GM23338 (cell line): ENCODE data around the gene NID1. TPM values are rescaled to one million over a fixed set of nuclear protein-coding genes. Genes with fewer than 3 reads are reported as not detected.

Source experiments
- ATAC-seq: fragments of 200-7000 bp; cut with Tn5 transposase; 3 replicates; pipeline ENCODE4 v1.9.1; 2020
- DNase-seq: peaks from one replicate; pipeline ENCODE4 v3.0.0-alpha.2; 2015; ENCODE audit warnings: low spot score
- H2AFZ ChIP-seq: fragments of 200-600 bp; sonication (generic); 2 replicates; pipeline ENCODE4 v1.8.0; 2016; ENCODE audit warnings: antibody characterized with exemption, mild to moderate bottlenecking, moderate library complexity
- H3F3A ChIP-seq: fragments of 200-600 bp; sonication (generic); replicated peaks from 2 replicates; pipeline ENCODE4 v1.8.0; 2017; ENCODE audit warnings: antibody characterized with exemption, mixed run types, low read depth
- H3K27ac ChIP-seq: fragments of 200-600 bp; sonication (generic); 2 replicates; pipeline ENCODE4 v1.6.1; 2016; ENCODE audit warnings: low read depth
- H3K27me3 ChIP-seq: fragments of 200-600 bp; sonication (generic); 2 replicates; pipeline ENCODE4 v1.8.0; 2016; ENCODE audit warnings: mild to moderate bottlenecking, mixed run types, moderate library complexity; ENCODE audit not compliant: insufficient read depth
- H3K36me3 ChIP-seq: fragments of 200-600 bp; sonication (generic); 2 replicates; pipeline ENCODE4 v1.8.0; 2016; ENCODE audit warnings: mild to moderate bottlenecking; ENCODE audit not compliant: insufficient read depth
- H3K4me1 ChIP-seq: fragments of 200-600 bp; sonication (generic); 2 replicates; pipeline ENCODE4 v1.8.0; 2016; ENCODE audit warnings: mild to moderate bottlenecking, moderate library complexity; ENCODE audit not compliant: insufficient read depth
- H3K4me2 ChIP-seq: fragments of 200-600 bp; sonication (generic); 2 replicates; pipeline ENCODE4 v1.7.1; 2017; ENCODE audit warnings: mixed run types
- H3K4me3 ChIP-seq: fragments of 200-600 bp; sonication (generic); 2 replicates; pipeline ENCODE4 v1.6.1; 2016; ENCODE audit warnings: mixed run types
- H3K79me2 ChIP-seq: fragments of 200-600 bp; sonication (generic); replicated peaks from 2 replicates; pipeline ENCODE4 v1.8.0; 2017; ENCODE audit warnings: mild to moderate bottlenecking; ENCODE audit not compliant: insufficient read depth
- H3K9me2 ChIP-seq: fragments of 200-600 bp; sonication (generic); 2 replicates; pipeline ENCODE4 v1.8.0; 2017; ENCODE audit not compliant: insufficient read depth
- H4K20me1 ChIP-seq: fragments of 200-600 bp; sonication (generic); replicated peaks from 2 replicates; pipeline ENCODE4 v1.8.0; 2017; ENCODE audit warnings: mild to moderate bottlenecking; ENCODE audit not compliant: insufficient read depth
- H3K27ac Mint-ChIP-seq: 2 replicates; pipeline ENCODE4 v1.8.0; 2020; ENCODE audit warnings: inconsistent platforms, mild to moderate bottlenecking, moderate library complexity, mixed read lengths
- H3K27me3 Mint-ChIP-seq: 3 replicates; pipeline ENCODE4 v1.8.0; 2022; ENCODE audit warnings: low read depth, mild to moderate bottlenecking, moderate library complexity, mixed read lengths, inconsistent platforms; ENCODE audit not compliant: insufficient read depth, poor library complexity
- H3K36me3 Mint-ChIP-seq: 3 replicates; pipeline ENCODE4 v1.8.0; 2021; ENCODE audit warnings: low read depth, mild to moderate bottlenecking, inconsistent platforms, moderate library complexity, mixed read lengths
- H3K4me1 Mint-ChIP-seq: 3 replicates; pipeline ENCODE4 v1.8.0; 2020; ENCODE audit warnings: mild to moderate bottlenecking, inconsistent platforms, mixed read lengths
- H3K4me3 Mint-ChIP-seq: 3 replicates; pipeline ENCODE4 v1.8.0; 2021; ENCODE audit warnings: moderate library complexity, mild to moderate bottlenecking, inconsistent platforms, mixed read lengths
- H3K9me3 Mint-ChIP-seq: 3 replicates; pipeline ENCODE4 v1.8.0; 2020; ENCODE audit warnings: moderate library complexity, mild to moderate bottlenecking, inconsistent platforms, mixed read lengths
- CREB1 ChIP-seq: fragments of 250-450 bp; sonication (Bioruptor Pico); IDR thresholded peaks from 2 replicates; pipeline ENCODE4 v1.5.0; 2020; ENCODE audit warnings: low read depth, mild to moderate bottlenecking, moderate library complexity
- EZH2 ChIP-seq: fragments of 200-600 bp; sonication (generic); IDR thresholded peaks from one replicate; pipeline ENCODE4 v1.8.0; 2017; ENCODE audit warnings: antibody characterized with exemption, mild to moderate bottlenecking, low read depth; ENCODE audit not compliant: unreplicated experiment
- EZH2phosphoT487 ChIP-seq: fragments of 200-600 bp; sonication (generic); IDR thresholded peaks from one replicate; pipeline ENCODE4 v1.8.1; 2018; ENCODE audit warnings: antibody characterized with exemption; ENCODE audit not compliant: unreplicated experiment
- JUNB ChIP-seq: IDR thresholded peaks from one replicate; pipeline ENCODE4 v1.6.1; 2016; ENCODE audit warnings: antibody characterized with exemption; ENCODE audit not compliant: unreplicated experiment
- NANOG ChIP-seq: IDR thresholded peaks from 2 replicates; pipeline ENCODE4 v1.6.1; 2016; ENCODE audit warnings: antibody characterized with exemption, borderline replicate concordance
- POLR2AphosphoS5 ChIP-seq: IDR thresholded peaks from 2 replicates; pipeline ENCODE4 v1.6.1; 2016; ENCODE audit warnings: antibody characterized with exemption, low read depth
- STAT1 ChIP-seq: IDR thresholded peaks from one replicate; pipeline ENCODE4 v1.6.1; 2016; ENCODE audit warnings: antibody characterized with exemption; ENCODE audit not compliant: unreplicated experiment
- ZNF114 ChIP-seq: fragments of 250-450 bp; sonication (Bioruptor Pico); IDR thresholded peaks from 2 replicates; pipeline ENCODE4 v1.5.0; 2020; ENCODE audit warnings: mild to moderate bottlenecking, moderate library complexity
- polyA plus RNA-seq: library from polyadenylated mRNA; unstranded; fragments of >200 nt; fragmentation: Nextera tagmentation; extraction: Ambion mirVana; gene quantifications from 2 replicates; pipeline ENCODE4 v1.2.1, GENCODE V29; 2016
- total RNA-seq: library from RNA; depleted of rRNA; stranded (reverse); fragments of >200 nt; shearing (Covaris generic); gene quantifications from 2 replicates; pipeline ENCODE4 v1.2.3, GENCODE V29; 2014
- TF ChIP-seq, protein P1 (sequence below): fragments of 250-450 bp; sonication (Bioruptor Pico); IDR thresholded peaks from 2 replicates; pipeline ENCODE4 v1.5.0; 2020; ENCODE audit warnings: mild to moderate bottlenecking, moderate library complexity
- TF ChIP-seq, protein P2 (sequence below): IDR thresholded peaks from one replicate; pipeline ENCODE4 v1.6.1; 2018; ENCODE audit warnings: antibody characterized with exemption; ENCODE audit not compliant: unreplicated experiment
- TF ChIP-seq, protein P3 (sequence below): IDR thresholded peaks from 2 replicates; pipeline ENCODE4 v1.6.1; 2016; ENCODE audit warnings: antibody characterized with exemption

The NID1 gene
- total and polyA plus RNA-seq, 2 experiments from 2014 or later = 7.1 to 32.5 TPM

DNA sequence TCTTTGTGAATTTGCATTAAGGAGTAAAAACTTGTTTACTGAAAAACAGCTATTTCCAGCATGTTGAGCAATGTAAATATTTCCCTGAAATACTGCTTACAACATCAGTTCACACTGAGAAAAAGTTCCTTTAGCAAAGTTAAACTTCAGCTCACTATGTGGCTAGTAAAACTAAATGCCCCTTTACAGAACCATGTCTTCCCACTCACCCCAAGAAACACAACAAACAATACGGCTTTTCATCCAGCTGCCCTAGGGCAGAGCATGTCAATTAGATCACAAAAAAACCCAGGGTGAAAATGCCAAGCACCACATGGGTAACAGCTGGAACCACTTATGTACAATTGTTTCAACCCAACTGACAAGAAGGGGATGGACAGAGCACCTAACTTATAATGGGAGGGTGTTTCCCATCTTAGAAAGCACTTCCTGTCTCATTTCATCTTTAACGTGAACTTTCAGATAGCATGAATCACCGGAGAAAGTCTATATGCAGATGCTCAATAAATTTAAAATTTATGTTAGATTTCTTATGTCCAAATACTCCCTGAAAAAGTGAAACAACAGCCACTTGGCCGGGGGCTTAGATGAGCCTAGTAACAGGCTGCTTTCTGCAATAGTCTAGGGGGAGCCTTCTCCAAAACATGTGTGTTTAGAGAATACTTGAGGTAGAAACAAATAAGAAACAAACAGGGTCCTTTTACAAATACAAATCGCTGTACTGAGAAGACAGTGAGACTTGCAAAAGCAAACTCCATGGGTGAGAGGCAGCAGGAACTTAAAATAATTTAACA is 6.6 kb downstream of the NID1 start (continued):
- TF ChIP-seq, protein P1, sequence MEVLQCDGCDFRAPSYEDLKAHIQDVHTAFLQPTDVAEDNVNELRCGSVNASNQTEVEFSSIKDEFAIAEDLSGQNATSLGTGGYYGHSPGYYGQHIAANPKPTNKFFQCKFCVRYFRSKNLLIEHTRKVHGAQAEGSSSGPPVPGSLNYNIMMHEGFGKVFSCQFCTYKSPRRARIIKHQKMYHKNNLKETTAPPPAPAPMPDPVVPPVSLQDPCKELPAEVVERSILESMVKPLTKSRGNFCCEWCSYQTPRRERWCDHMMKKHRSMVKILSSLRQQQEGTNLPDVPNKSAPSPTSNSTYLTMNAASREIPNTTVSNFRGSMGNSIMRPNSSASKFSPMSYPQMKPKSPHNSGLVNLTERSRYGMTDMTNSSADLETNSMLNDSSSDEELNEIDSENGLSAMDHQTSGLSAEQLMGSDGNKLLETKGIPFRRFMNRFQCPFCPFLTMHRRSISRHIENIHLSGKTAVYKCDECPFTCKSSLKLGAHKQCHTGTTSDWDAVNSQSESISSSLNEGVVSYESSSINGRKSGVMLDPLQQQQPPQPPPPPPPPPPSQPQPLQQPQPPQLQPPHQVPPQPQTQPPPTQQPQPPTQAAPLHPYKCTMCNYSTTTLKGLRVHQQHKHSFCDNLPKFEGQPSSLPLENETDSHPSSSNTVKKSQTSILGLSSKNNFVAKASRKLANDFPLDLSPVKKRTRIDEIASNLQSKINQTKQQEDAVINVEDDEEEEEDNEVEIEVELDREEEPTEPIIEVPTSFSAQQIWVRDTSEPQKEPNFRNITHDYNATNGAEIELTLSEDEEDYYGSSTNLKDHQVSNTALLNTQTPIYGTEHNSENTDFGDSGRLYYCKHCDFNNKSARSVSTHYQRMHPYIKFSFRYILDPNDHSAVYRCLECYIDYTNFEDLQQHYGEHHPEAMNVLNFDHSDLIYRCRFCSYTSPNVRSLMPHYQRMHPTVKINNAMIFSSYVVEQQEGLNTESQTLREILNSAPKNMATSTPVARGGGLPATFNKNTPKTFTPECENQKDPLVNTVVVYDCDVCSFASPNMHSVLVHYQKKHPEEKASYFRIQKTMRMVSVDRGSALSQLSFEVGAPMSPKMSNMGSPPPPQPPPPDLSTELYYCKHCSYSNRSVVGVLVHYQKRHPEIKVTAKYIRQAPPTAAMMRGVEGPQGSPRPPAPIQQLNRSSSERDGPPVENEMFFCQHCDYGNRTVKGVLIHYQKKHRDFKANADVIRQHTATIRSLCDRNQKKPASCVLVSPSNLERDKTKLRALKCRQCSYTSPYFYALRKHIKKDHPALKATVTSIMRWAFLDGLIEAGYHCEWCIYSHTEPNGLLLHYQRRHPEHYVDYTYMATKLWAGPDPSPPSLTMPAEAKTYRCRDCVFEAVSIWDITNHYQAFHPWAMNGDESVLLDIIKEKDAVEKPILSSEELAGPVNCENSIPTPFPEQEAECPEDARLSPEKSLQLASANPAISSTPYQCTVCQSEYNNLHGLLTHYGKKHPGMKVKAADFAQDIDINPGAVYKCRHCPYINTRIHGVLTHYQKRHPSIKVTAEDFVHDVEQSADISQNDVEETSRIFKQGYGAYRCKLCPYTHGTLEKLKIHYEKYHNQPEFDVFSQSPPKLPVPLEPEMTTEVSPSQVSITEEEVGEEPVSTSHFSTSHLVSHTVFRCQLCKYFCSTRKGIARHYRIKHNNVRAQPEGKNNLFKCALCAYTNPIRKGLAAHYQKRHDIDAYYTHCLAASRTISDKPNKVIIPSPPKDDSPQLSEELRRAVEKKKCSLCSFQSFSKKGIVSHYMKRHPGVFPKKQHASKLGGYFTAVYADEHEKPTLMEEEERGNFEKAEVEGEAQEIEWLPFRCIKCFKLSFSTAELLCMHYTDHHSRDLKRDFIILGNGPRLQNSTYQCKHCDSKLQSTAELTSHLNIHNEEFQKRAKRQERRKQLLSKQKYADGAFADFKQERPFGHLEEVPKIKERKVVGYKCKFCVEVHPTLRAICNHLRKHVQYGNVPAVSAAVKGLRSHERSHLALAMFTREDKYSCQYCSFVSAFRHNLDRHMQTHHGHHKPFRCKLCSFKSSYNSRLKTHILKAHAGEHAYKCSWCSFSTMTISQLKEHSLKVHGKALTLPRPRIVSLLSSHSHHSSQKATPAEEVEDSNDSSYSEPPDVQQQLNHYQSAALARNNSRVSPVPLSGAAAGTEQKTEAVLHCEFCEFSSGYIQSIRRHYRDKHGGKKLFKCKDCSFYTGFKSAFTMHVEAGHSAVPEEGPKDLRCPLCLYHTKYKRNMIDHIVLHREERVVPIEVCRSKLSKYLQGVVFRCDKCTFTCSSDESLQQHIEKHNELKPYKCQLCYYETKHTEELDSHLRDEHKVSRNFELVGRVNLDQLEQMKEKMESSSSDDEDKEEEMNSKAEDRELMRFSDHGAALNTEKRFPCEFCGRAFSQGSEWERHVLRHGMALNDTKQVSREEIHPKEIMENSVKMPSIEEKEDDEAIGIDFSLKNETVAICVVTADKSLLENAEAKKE (CRISPR knock-in tag) = no peak
- TF ChIP-seq EZH2phosphoT487 (no peak), EZH2 (no peak), JUNB (no peak), POLR2AphosphoS5 (no peak)

DNA sequence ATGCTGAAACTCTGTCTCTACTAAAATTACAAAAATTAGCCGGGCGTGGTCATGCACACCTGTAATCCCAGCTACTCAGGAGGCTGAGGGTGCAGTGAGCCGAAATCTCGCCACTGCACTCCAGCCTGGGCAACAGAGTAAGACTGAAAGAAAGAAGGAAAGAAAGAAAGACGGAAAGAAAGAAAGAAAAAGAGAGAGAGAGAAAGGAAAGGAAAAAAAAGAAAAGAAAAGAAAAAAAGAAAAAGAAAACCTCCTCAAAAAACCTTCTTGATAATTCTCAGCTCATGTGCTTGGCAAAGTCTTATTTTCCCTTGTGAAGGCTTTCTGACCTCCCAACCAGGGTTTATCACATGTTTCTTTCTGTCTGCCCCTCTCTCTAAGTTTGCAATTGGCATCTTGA is 7.3 kb downstream of the NID1 start:
- Mint-ChIP-seq H3K4me1 (peaks cover 8% of the 10 kb centered on the region), H3K27me3 (peaks cover 2% of the 10 kb centered on the region), H3K27ac (no peak overlapping the region), H3K9me3 (peaks cover 4% of the 10 kb centered on the region; the same call in 1 of the 3 replicates), H3K36me3 (no peaks in the 10 kb centered on the region), H3K4me3 (no peak overlapping the region)
- H3K4me2 ChIP-seq = no peak overlapping the region
- H3K79me2 ChIP-seq = no peaks in the 10 kb centered on the region
- no peak overlapping the region for H2AFZ ChIP-seq
- DNase-seq (no peak), ATAC-seq (no peak)
- no peaks in the 10 kb centered on the region for H3K36me3 ChIP-seq
- H3K4me1 ChIP-seq = no peaks in the 10 kb centered on the region
- H3F3A ChIP-seq = 0 out of 2 replicates have a peak, but pooled peaks cover 2% of the 10 kb centered on the region
- H4K20me1 ChIP-seq = peaks cover 14% of the 10 kb centered on the region
- no peaks in the 10 kb centered on the region for H3K9me2 ChIP-seq
- peaks cover under 1% of the 10 kb centered on the region; the same call in 1 of the 2 replicates for H3K27me3 ChIP-seq
- H3K4me3 ChIP-seq = no peak overlapping the region
- no peak overlapping the region for H3K27ac ChIP-seq
- no peak for TF ChIP-seq EZH2phosphoT487
- TF ChIP-seq NANOG = no peak
- TF ChIP-seq, protein P2, sequence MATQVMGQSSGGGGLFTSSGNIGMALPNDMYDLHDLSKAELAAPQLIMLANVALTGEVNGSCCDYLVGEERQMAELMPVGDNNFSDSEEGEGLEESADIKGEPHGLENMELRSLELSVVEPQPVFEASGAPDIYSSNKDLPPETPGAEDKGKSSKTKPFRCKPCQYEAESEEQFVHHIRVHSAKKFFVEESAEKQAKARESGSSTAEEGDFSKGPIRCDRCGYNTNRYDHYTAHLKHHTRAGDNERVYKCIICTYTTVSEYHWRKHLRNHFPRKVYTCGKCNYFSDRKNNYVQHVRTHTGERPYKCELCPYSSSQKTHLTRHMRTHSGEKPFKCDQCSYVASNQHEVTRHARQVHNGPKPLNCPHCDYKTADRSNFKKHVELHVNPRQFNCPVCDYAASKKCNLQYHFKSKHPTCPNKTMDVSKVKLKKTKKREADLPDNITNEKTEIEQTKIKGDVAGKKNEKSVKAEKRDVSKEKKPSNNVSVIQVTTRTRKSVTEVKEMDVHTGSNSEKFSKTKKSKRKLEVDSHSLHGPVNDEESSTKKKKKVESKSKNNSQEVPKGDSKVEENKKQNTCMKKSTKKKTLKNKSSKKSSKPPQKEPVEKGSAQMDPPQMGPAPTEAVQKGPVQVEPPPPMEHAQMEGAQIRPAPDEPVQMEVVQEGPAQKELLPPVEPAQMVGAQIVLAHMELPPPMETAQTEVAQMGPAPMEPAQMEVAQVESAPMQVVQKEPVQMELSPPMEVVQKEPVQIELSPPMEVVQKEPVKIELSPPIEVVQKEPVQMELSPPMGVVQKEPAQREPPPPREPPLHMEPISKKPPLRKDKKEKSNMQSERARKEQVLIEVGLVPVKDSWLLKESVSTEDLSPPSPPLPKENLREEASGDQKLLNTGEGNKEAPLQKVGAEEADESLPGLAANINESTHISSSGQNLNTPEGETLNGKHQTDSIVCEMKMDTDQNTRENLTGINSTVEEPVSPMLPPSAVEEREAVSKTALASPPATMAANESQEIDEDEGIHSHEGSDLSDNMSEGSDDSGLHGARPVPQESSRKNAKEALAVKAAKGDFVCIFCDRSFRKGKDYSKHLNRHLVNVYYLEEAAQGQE = no peak
- TF ChIP-seq STAT1 = no peak
- no peak for TF ChIP-seq CREB1
- TF ChIP-seq, protein P3, sequence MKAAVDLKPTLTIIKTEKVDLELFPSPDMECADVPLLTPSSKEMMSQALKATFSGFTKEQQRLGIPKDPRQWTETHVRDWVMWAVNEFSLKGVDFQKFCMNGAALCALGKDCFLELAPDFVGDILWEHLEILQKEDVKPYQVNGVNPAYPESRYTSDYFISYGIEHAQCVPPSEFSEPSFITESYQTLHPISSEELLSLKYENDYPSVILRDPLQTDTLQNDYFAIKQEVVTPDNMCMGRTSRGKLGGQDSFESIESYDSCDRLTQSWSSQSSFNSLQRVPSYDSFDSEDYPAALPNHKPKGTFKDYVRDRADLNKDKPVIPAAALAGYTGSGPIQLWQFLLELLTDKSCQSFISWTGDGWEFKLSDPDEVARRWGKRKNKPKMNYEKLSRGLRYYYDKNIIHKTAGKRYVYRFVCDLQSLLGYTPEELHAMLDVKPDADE = no peak
- no peak for TF ChIP-seq EZH2
- no peak for TF ChIP-seq POLR2AphosphoS5
- no peak for TF ChIP-seq ZNF114 (CRISPR knock-in tag)
